GM06990 (cell line): ENCODE results near the gene ATF6.

ENCODE experiments used
- DNase-seq: peaks from one replicate; pipeline ENCODE4 v3.0.0-alpha.2; 2011; ENCODE audit not compliant: insufficient read length; ENCODE audit errors: extremely low read depth
- H3K27me3 ChIP-seq: replicated peaks from 2 replicates; pipeline ENCODE4 v1.6.0; 2011; ENCODE audit warnings: low read length; ENCODE audit not compliant: control insufficient read depth, insufficient read depth
- H3K36me3 ChIP-seq: 2 replicates; pipeline ENCODE4 v1.5.1; 2011; ENCODE audit warnings: low read length; ENCODE audit not compliant: control insufficient read depth, insufficient read depth
- H3K4me3 ChIP-seq: replicated peaks from 2 replicates; pipeline ENCODE4 v1.5.1; 2011; ENCODE audit warnings: low read depth, mild to moderate bottlenecking, control low read depth, low read length
- TF ChIP-seq, protein P1 (sequence below): IDR thresholded peaks from 2 replicates; pipeline ENCODE4 v1.5.1; 2011; ENCODE audit warnings: low read length, control low read depth, mild to moderate bottlenecking, inconsistent platforms; ENCODE audit not compliant: insufficient read depth, poor library complexity, severe bottlenecking

ATF6 gene

DNA sequence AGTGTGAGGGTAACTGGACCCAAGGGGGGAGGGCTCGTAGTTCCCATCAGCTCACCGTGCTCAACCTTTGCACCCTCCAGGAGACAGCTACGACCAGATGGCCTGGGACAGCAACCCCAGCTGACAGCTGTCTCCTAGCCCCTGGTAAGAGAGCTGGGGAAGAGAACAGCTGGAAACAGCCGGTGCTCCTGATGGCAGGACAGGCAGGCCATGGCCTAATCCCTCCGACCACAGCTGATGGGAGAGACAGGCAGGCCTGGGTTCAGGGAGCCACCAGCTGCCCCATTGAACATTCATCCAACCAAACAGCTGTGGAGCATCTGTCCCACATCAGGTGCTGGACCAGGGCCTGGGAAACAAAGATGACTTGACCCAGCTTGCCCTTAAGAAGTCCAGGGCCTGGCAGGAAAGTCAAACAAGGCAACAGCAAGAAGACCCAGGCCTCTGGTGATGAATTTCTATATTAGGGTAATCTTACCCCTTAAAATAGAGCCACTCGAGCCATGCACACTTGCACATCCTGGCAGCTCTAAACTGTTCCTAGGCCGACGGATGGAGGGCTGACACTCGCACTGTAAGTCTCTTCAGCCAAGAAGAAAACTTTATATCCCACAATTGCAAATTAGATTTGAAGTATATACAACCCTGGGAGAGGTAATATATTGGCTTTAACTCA lies 245.4 kb downstream of the ATF6 start:
- Histone ChIP-seq H3K36me3 (no peaks in the 10 kb centered on the region), H3K4me3 (no peak overlapping the region), H3K27me3 (no peaks in the 10 kb centered on the region; the same call in 1 of the 2 replicates)
- TF ChIP-seq, protein P1, sequence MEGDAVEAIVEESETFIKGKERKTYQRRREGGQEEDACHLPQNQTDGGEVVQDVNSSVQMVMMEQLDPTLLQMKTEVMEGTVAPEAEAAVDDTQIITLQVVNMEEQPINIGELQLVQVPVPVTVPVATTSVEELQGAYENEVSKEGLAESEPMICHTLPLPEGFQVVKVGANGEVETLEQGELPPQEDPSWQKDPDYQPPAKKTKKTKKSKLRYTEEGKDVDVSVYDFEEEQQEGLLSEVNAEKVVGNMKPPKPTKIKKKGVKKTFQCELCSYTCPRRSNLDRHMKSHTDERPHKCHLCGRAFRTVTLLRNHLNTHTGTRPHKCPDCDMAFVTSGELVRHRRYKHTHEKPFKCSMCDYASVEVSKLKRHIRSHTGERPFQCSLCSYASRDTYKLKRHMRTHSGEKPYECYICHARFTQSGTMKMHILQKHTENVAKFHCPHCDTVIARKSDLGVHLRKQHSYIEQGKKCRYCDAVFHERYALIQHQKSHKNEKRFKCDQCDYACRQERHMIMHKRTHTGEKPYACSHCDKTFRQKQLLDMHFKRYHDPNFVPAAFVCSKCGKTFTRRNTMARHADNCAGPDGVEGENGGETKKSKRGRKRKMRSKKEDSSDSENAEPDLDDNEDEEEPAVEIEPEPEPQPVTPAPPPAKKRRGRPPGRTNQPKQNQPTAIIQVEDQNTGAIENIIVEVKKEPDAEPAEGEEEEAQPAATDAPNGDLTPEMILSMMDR, result no peak
- DNase-seq, result no peak

DNA sequence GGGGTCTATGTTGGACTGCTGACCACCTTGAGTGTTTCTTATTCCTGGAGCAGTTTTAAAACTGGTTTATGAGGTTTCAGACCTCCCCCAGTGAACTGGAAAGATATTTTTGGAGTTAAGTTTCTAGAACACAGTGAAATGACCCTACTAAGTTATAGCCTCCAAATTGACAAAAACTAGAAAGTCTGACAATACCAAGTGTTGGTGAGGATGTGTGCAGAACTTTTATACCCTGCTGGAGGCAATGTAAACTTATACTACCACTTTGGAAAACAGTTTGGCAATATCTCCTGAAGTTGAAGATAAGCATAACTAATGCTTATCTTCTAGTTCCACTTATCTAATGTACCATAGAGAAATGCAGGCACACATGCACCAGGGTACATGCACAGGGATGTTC lies 247.2 kb downstream of the ATF6 start:
- TF ChIP-seq, protein P1, result no peak
- no peaks in the 10 kb centered on the region for H3K36me3 ChIP-seq
- H3K27me3 ChIP-seq, result no peaks in the 10 kb centered on the region; the same call in 1 of the 2 replicates
- H3K4me3 ChIP-seq, result no peak overlapping the region
- DNase-seq, result no peak
